Osteocyte (in vitro differentiated cells): ENCODE data around the gene SPTLC3. TPM values are rescaled to one million over a fixed set of nuclear protein-coding genes. Genes with fewer than 3 reads are reported as not detected.

Source experiments
- DNase-seq: peaks from one replicate; pipeline ENCODE4 v3.0.0; 2021; ENCODE audit warnings: mixed read lengths; ENCODE audit not compliant: unreplicated experiment; ENCODE audit errors: extremely low spot score
- H3K27ac Mint-ChIP-seq: one replicate; pipeline ENCODE4 v1.8.0; 2021; ENCODE audit warnings: mild to moderate bottlenecking, mixed read lengths; ENCODE audit not compliant: unreplicated experiment
- H3K27me3 Mint-ChIP-seq: one replicate; pipeline ENCODE4 v1.8.0; 2021; ENCODE audit warnings: mixed read lengths; ENCODE audit not compliant: unreplicated experiment
- H3K36me3 Mint-ChIP-seq: one replicate; pipeline ENCODE4 v1.8.0; 2021; ENCODE audit warnings: mixed read lengths; ENCODE audit not compliant: unreplicated experiment
- H3K4me1 Mint-ChIP-seq: one replicate; pipeline ENCODE4 v1.8.0; 2021; ENCODE audit warnings: mixed read lengths; ENCODE audit not compliant: unreplicated experiment
- H3K4me3 Mint-ChIP-seq: one replicate; pipeline ENCODE4 v1.8.0; 2021; ENCODE audit warnings: mild to moderate bottlenecking, moderate library complexity, mixed read lengths; ENCODE audit not compliant: unreplicated experiment
- H3K9me3 Mint-ChIP-seq: one replicate; pipeline ENCODE4 v1.8.0; 2021; ENCODE audit warnings: mixed read lengths; ENCODE audit not compliant: unreplicated experiment
- total RNA-seq: library from RNA; stranded (reverse); gene quantifications from 2 replicates; pipeline ENCODE4 v1.2.1, GENCODE V29; 2021
- TF ChIP-seq, protein P1 (sequence below): fragments of 200-600 bp; sonication (generic); IDR thresholded peaks from 2 replicates; pipeline ENCODE4 v1.5.0; 2021; ENCODE audit warnings: antibody characterized with exemption, mild to moderate bottlenecking, moderate library complexity

SPTLC3 gene
- total RNA-seq, 1 donor from 2014 or later, result 5.0 TPM

DNA sequence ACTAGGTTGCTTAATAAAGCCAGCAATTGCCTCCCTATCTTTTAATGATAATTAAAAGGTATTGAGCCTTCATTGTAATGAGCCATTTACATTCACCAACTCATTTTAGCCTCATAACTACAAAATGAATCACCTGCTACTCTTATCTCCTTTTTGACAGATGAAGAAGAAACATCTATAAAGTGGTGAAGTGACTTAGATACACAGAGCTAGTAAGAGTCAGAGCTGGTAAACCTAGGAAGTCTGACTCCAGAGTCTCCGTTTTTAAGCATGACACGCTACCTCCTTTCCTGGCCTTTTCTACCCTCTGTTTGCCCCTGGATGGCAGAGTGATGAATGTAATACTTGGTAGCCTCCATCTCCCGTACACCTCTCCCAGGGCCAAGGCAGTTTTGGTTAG is 93.5 kb downstream of the SPTLC3 start:
- H3K36me3 Mint-ChIP-seq, result no peaks in the 10 kb centered on the region
- no peak for DNase-seq
- TF ChIP-seq, protein P1, sequence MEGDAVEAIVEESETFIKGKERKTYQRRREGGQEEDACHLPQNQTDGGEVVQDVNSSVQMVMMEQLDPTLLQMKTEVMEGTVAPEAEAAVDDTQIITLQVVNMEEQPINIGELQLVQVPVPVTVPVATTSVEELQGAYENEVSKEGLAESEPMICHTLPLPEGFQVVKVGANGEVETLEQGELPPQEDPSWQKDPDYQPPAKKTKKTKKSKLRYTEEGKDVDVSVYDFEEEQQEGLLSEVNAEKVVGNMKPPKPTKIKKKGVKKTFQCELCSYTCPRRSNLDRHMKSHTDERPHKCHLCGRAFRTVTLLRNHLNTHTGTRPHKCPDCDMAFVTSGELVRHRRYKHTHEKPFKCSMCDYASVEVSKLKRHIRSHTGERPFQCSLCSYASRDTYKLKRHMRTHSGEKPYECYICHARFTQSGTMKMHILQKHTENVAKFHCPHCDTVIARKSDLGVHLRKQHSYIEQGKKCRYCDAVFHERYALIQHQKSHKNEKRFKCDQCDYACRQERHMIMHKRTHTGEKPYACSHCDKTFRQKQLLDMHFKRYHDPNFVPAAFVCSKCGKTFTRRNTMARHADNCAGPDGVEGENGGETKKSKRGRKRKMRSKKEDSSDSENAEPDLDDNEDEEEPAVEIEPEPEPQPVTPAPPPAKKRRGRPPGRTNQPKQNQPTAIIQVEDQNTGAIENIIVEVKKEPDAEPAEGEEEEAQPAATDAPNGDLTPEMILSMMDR, result no peak
- H3K27me3 Mint-ChIP-seq, result no peaks in the 10 kb centered on the region
- H3K27ac Mint-ChIP-seq, result no peak overlapping the region
- no peak overlapping the region for H3K4me3 Mint-ChIP-seq
- H3K9me3 Mint-ChIP-seq, result no peaks in the 10 kb centered on the region
- H3K4me1 Mint-ChIP-seq, result peaks cover 19% of the 10 kb centered on the region

DNA sequence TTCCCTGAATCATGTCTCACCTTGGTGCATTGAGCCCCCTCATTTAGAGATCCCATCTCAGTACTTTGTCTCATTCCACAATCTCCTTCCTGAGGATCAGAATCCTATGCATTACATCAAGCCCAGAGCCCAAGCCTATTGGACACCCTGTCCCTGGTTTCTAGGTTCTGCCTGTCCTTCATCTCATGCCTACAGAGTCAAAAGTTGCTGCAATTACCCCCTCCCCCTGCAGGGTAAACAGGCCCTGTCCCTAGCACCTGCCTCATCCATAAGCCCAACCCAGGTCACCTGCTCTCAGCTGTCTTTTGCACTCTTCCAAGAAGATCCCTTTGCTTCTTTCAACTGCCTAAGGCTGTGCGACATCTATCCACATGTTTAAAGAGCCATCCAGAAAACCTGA is 93.9 kb downstream of the SPTLC3 start:
- no peak overlapping the region for H3K4me3 Mint-ChIP-seq
- H3K27me3 Mint-ChIP-seq, result no peaks in the 10 kb centered on the region
- H3K36me3 Mint-ChIP-seq, result no peaks in the 10 kb centered on the region
- H3K4me1 Mint-ChIP-seq, result peaks cover 19% of the 10 kb centered on the region
- no peaks in the 10 kb centered on the region for H3K9me3 Mint-ChIP-seq
- TF ChIP-seq, protein P1, result no peak
- no peak overlapping the region for H3K27ac Mint-ChIP-seq
- no peak for DNase-seq

DNA sequence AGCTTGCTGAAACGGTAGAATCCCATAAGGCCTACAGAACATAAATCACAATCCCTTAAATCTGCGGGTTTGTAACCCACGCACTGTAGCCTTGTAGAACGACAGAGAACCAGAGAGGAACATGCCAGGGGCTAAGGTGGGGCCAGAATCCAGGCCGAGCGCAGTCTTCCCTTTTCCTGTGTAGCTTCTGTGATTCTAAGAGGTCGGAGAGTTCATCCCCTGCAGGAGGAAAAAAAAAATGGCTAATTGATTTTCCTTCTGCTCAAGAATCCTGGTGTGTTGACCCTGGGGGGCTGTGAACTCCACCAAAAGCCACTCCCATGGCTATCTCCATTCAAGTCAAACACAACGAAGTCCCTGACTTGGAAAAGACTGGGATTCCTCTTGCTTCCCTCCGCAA is 96.3 kb downstream of the SPTLC3 start:
- no peak for DNase-seq
- H3K9me3 Mint-ChIP-seq, result no peaks in the 10 kb centered on the region
- H3K27ac Mint-ChIP-seq, result no peak overlapping the region
- peaks cover 19% of the 10 kb centered on the region for H3K4me1 Mint-ChIP-seq
- H3K36me3 Mint-ChIP-seq, result no peaks in the 10 kb centered on the region
- H3K4me3 Mint-ChIP-seq, result no peak overlapping the region
- TF ChIP-seq, protein P1, result no peak
- H3K27me3 Mint-ChIP-seq, result no peaks in the 10 kb centered on the region

DNA sequence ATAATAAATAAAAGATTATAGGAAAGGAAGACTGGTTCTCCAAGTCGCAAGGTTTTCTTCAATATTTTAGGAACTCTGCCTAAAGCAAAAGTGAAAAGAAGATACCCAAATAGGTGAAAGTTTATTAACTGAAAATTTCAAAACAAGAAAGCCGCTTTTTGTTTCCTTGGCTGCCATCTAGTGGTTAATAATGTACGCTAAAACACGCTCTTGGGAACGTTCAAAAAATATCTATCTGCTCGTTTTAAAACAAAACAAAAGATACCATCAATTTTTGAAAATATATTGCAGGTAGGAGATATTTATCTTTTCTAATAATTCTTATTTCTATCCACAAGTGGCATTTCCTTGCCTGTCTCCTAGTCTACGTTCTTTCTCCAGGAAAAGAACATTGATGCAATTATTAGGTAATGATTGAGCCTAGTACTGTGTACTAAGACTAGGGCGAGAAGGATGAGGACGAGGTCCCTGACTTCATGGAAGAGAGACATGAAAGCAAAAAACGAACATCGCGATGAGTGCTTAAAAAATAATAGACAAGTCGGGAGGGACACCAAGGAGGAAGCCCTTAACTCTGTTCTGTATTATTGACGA is 97.2 kb downstream of the SPTLC3 start:
- TF ChIP-seq, protein P1, result peak; percentile 86
- H3K27me3 Mint-ChIP-seq, result no peaks in the 10 kb centered on the region
- H3K4me3 Mint-ChIP-seq, result no peak overlapping the region
- H3K9me3 Mint-ChIP-seq, result no peaks in the 10 kb centered on the region
- no peak overlapping the region for H3K27ac Mint-ChIP-seq
- DNase-seq, result no peak
- peaks cover 19% of the 10 kb centered on the region for H3K4me1 Mint-ChIP-seq
- H3K36me3 Mint-ChIP-seq, result no peaks in the 10 kb centered on the region

DNA sequence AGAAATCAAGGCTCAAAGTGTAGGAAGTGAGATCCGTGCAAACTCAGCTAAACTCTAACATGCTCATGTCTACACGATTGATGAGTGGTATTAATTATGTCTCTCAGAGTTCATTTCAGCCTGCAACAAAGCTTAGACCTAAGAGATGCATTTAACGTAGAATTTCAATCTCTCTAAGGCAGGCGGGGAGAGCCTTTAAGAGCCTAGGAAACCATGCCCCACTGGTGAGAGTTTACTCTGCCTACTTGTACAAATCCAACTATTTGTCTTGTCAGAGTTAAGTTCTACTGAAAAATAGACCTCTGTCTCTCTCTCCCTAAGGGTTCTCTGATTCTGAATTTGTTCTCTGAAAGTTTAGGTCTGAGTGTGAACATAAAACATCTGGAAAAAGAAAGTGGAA is 100.9 kb downstream of the SPTLC3 start:
- no peak for DNase-seq
- H3K27me3 Mint-ChIP-seq, result no peaks in the 10 kb centered on the region
- TF ChIP-seq, protein P1, result no peak
- H3K9me3 Mint-ChIP-seq, result no peaks in the 10 kb centered on the region
- no peak overlapping the region for H3K4me3 Mint-ChIP-seq
- H3K4me1 Mint-ChIP-seq, result peaks cover 14% of the 10 kb centered on the region
- H3K27ac Mint-ChIP-seq, result no peak overlapping the region
- no peaks in the 10 kb centered on the region for H3K36me3 Mint-ChIP-seq
